NCI-H1694 (cell line): ENCODE data around the gene RAD51B.

Experiments used
- DNase-seq: peaks from one replicate; lab custom pipeline; 2025; lab: John Stamatoyannopoulos, UW

RAD51B gene

GRCh38 chr14:68386950-68387779, 567.6 kb downstream of the RAD51B start:
- no peak for DNase-seq

GRCh38 chr14:68389943-68390342, 570.4 kb downstream of the RAD51B start:
- no peak for DNase-seq

- no peak for DNase-seq
These were observed 571.2 kb downstream of the RAD51B start for GRCh38 chr14:68390741-68391140.

- no peak for DNase-seq
These were observed 571.9 kb downstream of the RAD51B start for GRCh38 chr14:68391311-68392014.

- DNase-seq: no peak
These were observed 573.0 kb downstream of the RAD51B start for GRCh38 chr14:68392393-68393141.

- DNase-seq: no peak
These were observed 573.7 kb downstream of the RAD51B start for GRCh38 chr14:68393259-68393658.

GRCh38 chr14:68394118-68394763, 574.7 kb downstream of the RAD51B start:
- DNase-seq: no peak

- no peak for DNase-seq
These were observed 575.2 kb downstream of the RAD51B start for GRCh38 chr14:68394764-68395143.

GRCh38 chr14:68395604-68396003, 576.0 kb downstream of the RAD51B start:
- no peak for DNase-seq

GRCh38 chr14:68396461-68396860, 576.9 kb downstream of the RAD51B start:
- DNase-seq: no peak

GRCh38 chr14:68397371-68397811, 577.8 kb downstream of the RAD51B start:
- no peak for DNase-seq

- no peak for DNase-seq
These were observed 578.2 kb downstream of the RAD51B start for GRCh38 chr14:68397822-68398221.

GRCh38 chr14:68398370-68398769, 578.8 kb downstream of the RAD51B start:
- no peak for DNase-seq

GRCh38 chr14:68399971-68400370, 580.4 kb downstream of the RAD51B start:
- no peak for DNase-seq

- DNase-seq: no peak
These were observed 581.7 kb downstream of the RAD51B start for GRCh38 chr14:68401317-68401716.

- no peak for DNase-seq
These were observed 582.3 kb downstream of the RAD51B start for GRCh38 chr14:68401855-68402254.

GRCh38 chr14:68402525-68403101, 583.0 kb downstream of the RAD51B start:
- no peak for DNase-seq

GRCh38 chr14:68403191-68404145, 583.9 kb downstream of the RAD51B start:
- no peak for DNase-seq

- DNase-seq: no peak
These were observed 584.6 kb downstream of the RAD51B start for GRCh38 chr14:68404146-68404527.

- DNase-seq: no peak
These were observed 585.1 kb downstream of the RAD51B start for GRCh38 chr14:68404652-68405183.
